ENCODE measurements around the gene TBKBP1.
A peak's percentile ranks its signal among the peaks of the same experiment; 100 is the strongest.

TBKBP1 gene

DNA sequence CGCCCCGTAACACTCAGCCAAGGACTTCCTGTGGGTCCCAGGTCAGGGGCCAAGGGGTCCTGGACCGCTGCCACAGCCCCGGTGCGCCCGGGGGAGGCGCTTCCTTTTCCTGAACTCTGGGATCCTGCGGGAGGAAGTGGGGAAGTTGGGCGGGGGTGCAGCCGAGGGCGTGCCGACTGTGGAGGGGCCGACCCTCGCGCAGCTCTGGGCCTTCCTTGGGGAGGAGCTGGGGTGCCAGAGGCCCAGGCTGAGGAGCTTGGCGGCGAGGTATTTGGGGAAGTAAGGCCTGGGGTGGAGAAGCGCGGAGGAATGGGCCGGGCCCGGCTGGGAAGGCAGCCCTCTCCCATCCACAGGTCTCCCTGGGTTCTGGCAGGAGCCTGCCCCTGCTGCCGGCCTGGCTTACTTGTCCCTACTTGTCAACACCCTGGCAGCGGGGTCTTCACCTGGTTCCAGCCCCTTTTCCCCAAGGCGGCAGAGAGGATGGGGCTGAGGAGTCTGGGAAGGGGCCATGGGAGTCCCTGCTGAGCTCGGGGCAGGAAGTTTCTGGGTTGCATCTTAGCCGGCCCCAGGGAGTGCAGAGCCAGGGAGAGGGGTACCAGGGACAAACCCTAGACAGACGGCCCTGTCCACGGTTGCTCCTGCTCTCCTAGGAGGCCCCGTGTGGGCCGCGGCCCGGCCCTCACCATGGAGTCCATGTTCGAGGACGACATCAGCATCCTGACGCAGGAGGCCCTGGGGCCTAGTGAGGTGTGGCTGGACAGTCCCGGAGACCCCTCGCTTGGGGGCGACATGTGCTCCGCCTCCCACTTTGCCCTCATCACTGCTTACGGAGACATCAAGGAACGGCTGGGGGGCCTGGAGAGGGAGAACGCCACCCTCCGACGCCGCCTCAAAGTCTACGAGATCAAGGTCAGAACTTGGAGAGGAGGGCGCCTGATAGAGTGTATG is 1.7 kb downstream of the TBKBP1 start:
- Histone ChIP-seq H4K20me1 (ENCODE audit: insufficient read depth, low read length) (peaks cover 35% of the 10 kb centered on the region), H3K36me3 (ENCODE audit: insufficient read depth, low read length) (no peaks in the 10 kb centered on the region), H3K79me2 (ENCODE audit: insufficient read depth, low read length) (no peaks in the 10 kb centered on the region), H3K4me3 (ENCODE audit: low read depth in 1 of 2, low read length in 2 of 2) (peak overlapping the region in 1 of 2 experiments; percentile 62; a peak in 3 of 4 replicates), H3K27me3 (ENCODE audit: insufficient read depth, low read length, poor library complexity) (peaks cover 13% of the 10 kb centered on the region), H3K4me1 (ENCODE audit: insufficient read depth, low read length) (peaks cover 31% of the 10 kb centered on the region), H3K4me2 (ENCODE audit: insufficient read depth, low read length) (peak overlapping the region; percentile 85), H2AFZ (ENCODE audit: low read depth, low read length) (no peak overlapping the region), H3K9me3 (ENCODE audit: insufficient read depth, low read length, severe bottlenecking) (no peaks in the 10 kb centered on the region), H3K9ac (ENCODE audit: low read depth, low read length) (peak overlapping the region; percentile 60; the same call in 1 of the 2 replicates), H3K27ac (ENCODE audit: low read length) (no peak overlapping the region)
- TF ChIP-seq, protein P1, sequence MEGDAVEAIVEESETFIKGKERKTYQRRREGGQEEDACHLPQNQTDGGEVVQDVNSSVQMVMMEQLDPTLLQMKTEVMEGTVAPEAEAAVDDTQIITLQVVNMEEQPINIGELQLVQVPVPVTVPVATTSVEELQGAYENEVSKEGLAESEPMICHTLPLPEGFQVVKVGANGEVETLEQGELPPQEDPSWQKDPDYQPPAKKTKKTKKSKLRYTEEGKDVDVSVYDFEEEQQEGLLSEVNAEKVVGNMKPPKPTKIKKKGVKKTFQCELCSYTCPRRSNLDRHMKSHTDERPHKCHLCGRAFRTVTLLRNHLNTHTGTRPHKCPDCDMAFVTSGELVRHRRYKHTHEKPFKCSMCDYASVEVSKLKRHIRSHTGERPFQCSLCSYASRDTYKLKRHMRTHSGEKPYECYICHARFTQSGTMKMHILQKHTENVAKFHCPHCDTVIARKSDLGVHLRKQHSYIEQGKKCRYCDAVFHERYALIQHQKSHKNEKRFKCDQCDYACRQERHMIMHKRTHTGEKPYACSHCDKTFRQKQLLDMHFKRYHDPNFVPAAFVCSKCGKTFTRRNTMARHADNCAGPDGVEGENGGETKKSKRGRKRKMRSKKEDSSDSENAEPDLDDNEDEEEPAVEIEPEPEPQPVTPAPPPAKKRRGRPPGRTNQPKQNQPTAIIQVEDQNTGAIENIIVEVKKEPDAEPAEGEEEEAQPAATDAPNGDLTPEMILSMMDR (IDR thresholded peaks at IDR 0.05; ENCODE audit: borderline replicate concordance, extremely low read depth, low read length, poor library complexity, severe bottlenecking) = no peak
- no peak for DNase-seq
- ATAC-seq (ENCODE audit: insufficient read depth, low read depth) = no peak

DNA sequence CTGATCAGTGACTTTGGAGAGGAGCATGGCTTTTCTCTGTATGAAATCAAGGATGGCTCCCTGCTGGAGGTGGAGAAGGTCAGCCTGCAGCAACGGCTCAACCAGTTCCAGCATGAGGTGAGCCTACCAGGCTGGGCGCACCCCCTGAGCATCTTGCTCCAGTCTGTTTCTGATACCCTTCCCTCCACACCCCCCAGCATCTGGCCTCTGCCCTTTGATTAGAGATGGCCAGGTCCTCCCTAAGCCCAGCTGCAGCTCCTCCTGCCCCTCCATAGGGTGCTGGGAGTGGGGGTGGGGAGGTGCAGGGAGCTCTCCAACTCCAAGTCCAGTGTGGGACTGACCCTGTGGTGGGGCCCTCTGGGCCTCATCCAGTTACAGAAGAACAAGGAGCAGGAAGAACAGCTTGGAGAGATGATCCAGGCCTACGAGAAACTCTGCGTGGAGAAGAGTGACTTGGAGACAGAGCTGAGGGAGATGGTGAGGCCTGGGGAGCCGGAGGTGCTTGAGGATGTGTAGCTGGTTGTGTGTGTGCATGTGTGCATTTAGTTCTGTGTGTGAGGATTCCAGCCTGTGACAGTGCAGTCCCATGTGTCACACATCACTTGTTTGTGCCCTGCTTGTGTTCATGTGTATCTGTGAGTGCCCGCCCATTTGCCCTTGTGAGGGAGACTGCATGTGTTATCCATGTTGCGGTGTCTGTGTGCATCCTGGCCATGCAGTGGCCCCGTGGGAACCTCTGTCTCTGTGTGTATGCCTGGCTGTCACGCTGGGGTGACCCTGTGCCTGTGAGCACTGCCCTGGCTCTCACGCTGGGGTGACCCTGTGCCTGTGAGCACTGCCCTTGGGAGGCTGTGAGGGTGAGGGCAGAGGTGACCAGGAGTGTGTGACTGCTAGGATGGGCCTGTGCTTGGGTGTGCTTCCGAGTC is 3.0 kb downstream of the TBKBP1 start:
- Histone ChIP-seq H3K9me3 (ENCODE audit: insufficient read depth, low read length, severe bottlenecking) (no peaks in the 10 kb centered on the region), H3K4me3 (ENCODE audit: low read depth in 1 of 2, low read length in 2 of 2) (no peak overlapping the region), H3K9ac (ENCODE audit: low read depth, low read length) (no peak overlapping the region), H4K20me1 (ENCODE audit: insufficient read depth, low read length) (peaks cover 33% of the 10 kb centered on the region), H3K79me2 (ENCODE audit: insufficient read depth, low read length) (no peaks in the 10 kb centered on the region), H3K36me3 (ENCODE audit: insufficient read depth, low read length) (no peaks in the 10 kb centered on the region), H3K27ac (ENCODE audit: low read length) (no peak overlapping the region), H3K27me3 (ENCODE audit: insufficient read depth, low read length, poor library complexity) (peaks cover 13% of the 10 kb centered on the region), H3K4me2 (ENCODE audit: insufficient read depth, low read length) (no peak overlapping the region), H2AFZ (ENCODE audit: low read depth, low read length) (no peak overlapping the region), H3K4me1 (ENCODE audit: insufficient read depth, low read length) (peaks cover 31% of the 10 kb centered on the region)
- TF ChIP-seq, protein P1 (IDR thresholded peaks at IDR 0.05; ENCODE audit: borderline replicate concordance, extremely low read depth, low read length, poor library complexity, severe bottlenecking) = no peak
- no peak for TF ChIP-seq EZH2 (IDR thresholded peaks at IDR 0.05; ENCODE audit: borderline replicate concordance, low read depth, low read length, severe bottlenecking)
- DNase-seq = no peak
- no peak for ATAC-seq (ENCODE audit: insufficient read depth, low read depth)

DNA sequence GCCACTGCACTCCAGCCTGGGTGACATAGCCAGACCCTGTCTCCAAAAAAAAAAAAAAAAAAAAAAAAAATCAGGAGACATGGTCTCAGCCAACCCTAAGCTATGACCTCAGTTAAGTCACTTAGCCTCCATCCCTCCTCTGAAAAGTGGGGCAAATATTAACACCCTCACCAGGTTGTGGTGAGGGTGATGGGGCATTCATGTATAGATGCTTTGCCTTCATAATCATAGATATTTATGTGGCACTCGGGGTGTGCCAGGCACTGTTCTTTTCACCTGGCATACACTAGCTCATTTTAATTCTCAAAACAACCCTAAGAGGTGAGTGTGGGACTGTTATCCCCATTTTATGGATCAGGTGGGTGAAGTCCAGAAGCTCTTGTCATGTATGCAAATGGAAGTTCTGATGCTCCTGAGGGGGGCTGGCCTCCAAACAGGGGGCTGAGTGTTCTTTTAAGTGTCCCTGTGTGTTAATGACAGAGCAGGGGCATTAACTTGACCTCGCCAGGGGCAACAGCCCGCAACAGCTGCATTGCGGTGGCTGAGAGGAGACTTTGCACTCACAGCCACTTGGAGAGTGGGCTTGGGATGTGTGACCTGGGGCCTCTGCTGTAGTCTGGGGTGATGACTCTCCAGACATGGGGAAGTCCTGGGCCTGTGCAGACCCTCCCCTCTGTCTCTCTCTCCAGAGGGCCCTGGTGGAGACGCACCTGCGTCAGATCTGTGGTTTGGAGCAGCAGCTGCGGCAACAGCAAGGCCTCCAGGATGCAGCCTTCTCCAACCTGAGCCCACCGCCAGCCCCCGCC is 4.1 kb downstream of the TBKBP1 start:
- peaks cover 13% of the 10 kb centered on the region for H3K27me3 ChIP-seq (ENCODE audit: insufficient read depth, low read length, poor library complexity)
- no peaks in the 10 kb centered on the region for H3K9me3 ChIP-seq (ENCODE audit: insufficient read depth, low read length, severe bottlenecking)
- H3K79me2 ChIP-seq (ENCODE audit: insufficient read depth, low read length) = no peaks in the 10 kb centered on the region
- H3K27ac ChIP-seq (ENCODE audit: low read length) = no peak overlapping the region
- no peak overlapping the region for H3K4me3 ChIP-seq (ENCODE audit: low read depth in 1 of 2, low read length in 2 of 2)
- ATAC-seq (ENCODE audit: insufficient read depth, low read depth) (no peak), DNase-seq (peak; percentile 45)
- no peak overlapping the region for H3K9ac ChIP-seq (ENCODE audit: low read depth, low read length)
- H3K4me2 ChIP-seq (ENCODE audit: insufficient read depth, low read length) = no peak overlapping the region
- H3K4me1 ChIP-seq (ENCODE audit: insufficient read depth, low read length) = peaks cover 23% of the 10 kb centered on the region
- no peaks in the 10 kb centered on the region for H3K36me3 ChIP-seq (ENCODE audit: insufficient read depth, low read length)
- TF ChIP-seq EZH2 (IDR thresholded peaks at IDR 0.05; ENCODE audit: borderline replicate concordance, low read depth, low read length, severe bottlenecking) = no peak
- TF ChIP-seq, protein P1 (IDR thresholded peaks at IDR 0.05; ENCODE audit: borderline replicate concordance, extremely low read depth, low read length, poor library complexity, severe bottlenecking) = no peak
- peaks cover 26% of the 10 kb centered on the region for H4K20me1 ChIP-seq (ENCODE audit: insufficient read depth, low read length)
- no peak overlapping the region for H2AFZ ChIP-seq (ENCODE audit: low read depth, low read length)
